GM12873 (cell line): ENCODE measurements around the gene ANTXR1.

Experiments
- CTCF ChIP-seq: IDR thresholded peaks from 2 replicates; pipeline ENCODE4 v1.5.1; 2012; ENCODE audit warnings: low read depth, mild to moderate bottlenecking, moderate library complexity, low read length, control low read depth; ENCODE audit not compliant: insufficient read depth; ENCODE audit errors: missing control alignments

ANTXR1 gene

GRCh38 chr2:69054431-69054830 is 41.5 kb downstream of the ANTXR1 start:
- no peak for TF ChIP-seq CTCF

GRCh38 chr2:69055688-69056470 is 42.9 kb downstream of the ANTXR1 start:
- TF ChIP-seq CTCF = no peak

GRCh38 chr2:69057660-69058059 is 44.7 kb downstream of the ANTXR1 start:
- no peak for TF ChIP-seq CTCF

GRCh38 chr2:69059731-69060290 is 46.8 kb downstream of the ANTXR1 start:
- no peak for TF ChIP-seq CTCF

GRCh38 chr2:69060938-69061501 is 48.0 kb downstream of the ANTXR1 start:
- no peak for TF ChIP-seq CTCF

GRCh38 chr2:69061525-69061924 is 48.5 kb downstream of the ANTXR1 start:
- TF ChIP-seq CTCF = no peak

- no peak for TF ChIP-seq CTCF
These were observed 49.5 kb downstream of the ANTXR1 start for GRCh38 chr2:69062307-69062962.
